Renal pelvis (tissue), 4 donors: ENCODE data around the gene BST1. TPM values are rescaled to one million over a fixed set of nuclear protein-coding genes. Genes with fewer than 3 reads are reported as not detected.

Experiments
- DNase-seq: peaks from one replicate; pipeline ENCODE4 v3.0.0-alpha.2; 2013
- polyA plus RNA-seq, 3 donors: library from polyadenylated mRNA; unstranded; fragments of 120-200 nt; gene quantifications; one replicate each; pipeline ENCODE4 v1.2.1, GENCODE V29; 2013; ENCODE audit not compliant: insufficient read length in 3 of 3

The BST1 gene
- polyA plus RNA-seq, 3 donors, result 13.8 to 15.6 (median 15.2) TPM

- no peak for DNase-seq
Observed at GRCh38 chr4:15673337-15673736, 29.5 kb upstream of the BST1 start.

GRCh38 chr4:15674046-15674445 is 28.8 kb upstream of the BST1 start:
- no peak for DNase-seq

- no peak for DNase-seq
Observed at GRCh38 chr4:15674926-15675325, 27.9 kb upstream of the BST1 start.

GRCh38 chr4:15675356-15675755 is 27.5 kb upstream of the BST1 start:
- DNase-seq, result no peak

- DNase-seq, result no peak
Observed at GRCh38 chr4:15676039-15676438, 26.8 kb upstream of the BST1 start.

GRCh38 chr4:15676899-15677298 is 26.0 kb upstream of the BST1 start:
- DNase-seq, result no peak

- DNase-seq, result no peak
Observed at GRCh38 chr4:15677507-15677988, 25.3 kb upstream of the BST1 start.

- DNase-seq, result no peak
Observed at GRCh38 chr4:15681067-15681371, 21.8 kb upstream of the BST1 start.

- peak; percentile 99 for DNase-seq
Observed at GRCh38 chr4:15681372-15682241, 21.3 kb upstream of the BST1 start, which contains the start of gene FAM200B. FAM200B (plus strand) TSS chr4:15681827; CDS start chr4:15686978, 5,151 bp downstream.

- no peak for DNase-seq
Observed at GRCh38 chr4:15682242-15683142, 20.4 kb upstream of the BST1 start.

- no peak for DNase-seq
Observed at GRCh38 chr4:15683143-15683495, 19.7 kb upstream of the BST1 start.

GRCh38 chr4:15684498-15684897 is 18.4 kb upstream of the BST1 start:
- DNase-seq, result no peak

GRCh38 chr4:15688051-15688450 is 14.8 kb upstream of the BST1 start:
- no peak for DNase-seq

- no peak for DNase-seq
Observed at GRCh38 chr4:15689540-15689939, 13.3 kb upstream of the BST1 start.

GRCh38 chr4:15690020-15690809 is 12.7 kb upstream of the BST1 start:
- DNase-seq, result no peak

GRCh38 chr4:15691346-15692135 is 11.3 kb upstream of the BST1 start:
- DNase-seq, result no peak

GRCh38 chr4:15692602-15693001 is 10.3 kb upstream of the BST1 start:
- no peak for DNase-seq

GRCh38 chr4:15694431-15694830 is 8.4 kb upstream of the BST1 start:
- DNase-seq, result no peak

- DNase-seq, result no peak
Observed at GRCh38 chr4:15695240-15695699, 7.6 kb upstream of the BST1 start.

- no peak for DNase-seq
Observed at GRCh38 chr4:15695729-15696128, 7.1 kb upstream of the BST1 start.

- DNase-seq, result no peak
Observed at GRCh38 chr4:15696866-15697265, 6.0 kb upstream of the BST1 start.
